ENCODE measurements around the gene SNX8. TPM values are rescaled to one million over a fixed set of nuclear protein-coding genes. Genes with fewer than 3 reads are reported as not detected.

Gene SNX8
- total and polyA plus RNA-seq, 2 donors (not counting 1 experiment from before 2014, with no cell fraction given), result 64.4 to 126 TPM

DNA sequence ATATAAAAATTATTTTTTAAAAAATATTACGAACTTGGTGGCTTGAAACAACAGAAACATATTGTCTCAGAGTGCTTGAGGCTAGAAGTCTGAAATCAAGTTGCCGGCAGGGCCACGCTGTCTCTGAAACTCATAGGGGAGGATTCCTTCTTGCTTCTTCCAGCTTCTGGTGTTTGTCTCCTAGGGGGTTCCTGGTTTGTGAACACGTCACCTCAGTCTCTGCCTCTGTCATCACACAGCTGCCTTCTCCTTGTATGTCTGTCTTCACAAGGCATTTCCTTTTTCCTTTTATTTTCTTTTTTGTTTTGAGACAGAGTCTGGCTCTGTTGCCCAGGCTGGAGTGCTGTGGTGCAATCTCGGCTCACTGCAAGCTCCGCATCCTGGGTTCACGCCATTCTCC, 12.7 kb upstream of the SNX8 start:
- Histone ChIP-seq H2AFZ (ENCODE audit: insufficient read depth, low read depth, low read length, poor library complexity, severe bottlenecking) (no peak overlapping the region), H3K4me1 (ENCODE audit: control insufficient read depth in 2 of 2, insufficient read depth in 2 of 2, low read length in 2 of 2) (peaks cover 0 to 6% of the 10 kb centered on the region in 2 donors), H3K27ac (ENCODE audit: low read length in 2 of 2) (no peak overlapping the region), H3K27me3 (replicated peaks in 1 of 4; ENCODE audit: control extremely low read depth in 1 of 4, control insufficient read depth in 3 of 4, insufficient read depth in 4 of 4, low read length in 3 of 4) (no peaks in the 10 kb centered on the region), H3K36me3 (replicated peaks in 1 of 2; ENCODE audit: control extremely low read depth in 1 of 2, control insufficient read depth in 1 of 2, extremely low read depth in 1 of 2, insufficient read depth in 2 of 2, low read length in 1 of 2) (no peaks in the 10 kb centered on the region), H3K4me3 (ENCODE audit: control extremely low read depth in 1 of 5, extremely low read depth in 1 of 5, insufficient read depth in 1 of 5, low read depth in 2 of 5, low read length in 4 of 5) (no peak overlapping the region), H3K4me2 (replicated peaks; ENCODE audit: low read depth, low read length, poor library complexity, severe bottlenecking) (no peak overlapping the region), H4K20me1 (ENCODE audit: control insufficient read depth, insufficient read depth, low read length, poor library complexity, severe bottlenecking) (no peaks in the 10 kb centered on the region), H3K9me3 (ENCODE audit: control extremely low read depth in 1 of 3, control insufficient read depth in 2 of 3, insufficient read depth in 1 of 3, low read length in 2 of 3) (no peaks in the 10 kb centered on the region), H3K9ac (ENCODE audit: low read length) (no peak overlapping the region), H3K79me2 (ENCODE audit: control insufficient read depth, insufficient read depth, low read length) (no peaks in the 10 kb centered on the region)
- H3K4me1 Mint-ChIP-seq, result peaks cover 4% of the 10 kb centered on the region
- DNase-seq, result no peak
- no peak for ATAC-seq (ENCODE audit: low read depth)
- 100% methylated on average over 5 of the region's 7 CpGs for WGBS (ENCODE audit: insufficient coverage)
- no peak overlapping the region for H3K4me3 Mint-ChIP-seq
- ChIA-PET POLR2A (interaction anchor here (0.6 kb wide), 1 partner anchor 101 kb away, joined by 5 read pairs; no protein-coding TSS in a partner anchor), CTCF (no interaction called here)
- intact Hi-C loops (cut with micrococcal nuclease), result no loop called here
- no peaks in the 10 kb centered on the region for H3K27me3 Mint-ChIP-seq
- no peaks in the 10 kb centered on the region for H3K9me3 Mint-ChIP-seq (ENCODE audit: insufficient read depth)
- no peak overlapping the region for H3K27ac Mint-ChIP-seq
- TF ChIP-seq, protein P1, sequence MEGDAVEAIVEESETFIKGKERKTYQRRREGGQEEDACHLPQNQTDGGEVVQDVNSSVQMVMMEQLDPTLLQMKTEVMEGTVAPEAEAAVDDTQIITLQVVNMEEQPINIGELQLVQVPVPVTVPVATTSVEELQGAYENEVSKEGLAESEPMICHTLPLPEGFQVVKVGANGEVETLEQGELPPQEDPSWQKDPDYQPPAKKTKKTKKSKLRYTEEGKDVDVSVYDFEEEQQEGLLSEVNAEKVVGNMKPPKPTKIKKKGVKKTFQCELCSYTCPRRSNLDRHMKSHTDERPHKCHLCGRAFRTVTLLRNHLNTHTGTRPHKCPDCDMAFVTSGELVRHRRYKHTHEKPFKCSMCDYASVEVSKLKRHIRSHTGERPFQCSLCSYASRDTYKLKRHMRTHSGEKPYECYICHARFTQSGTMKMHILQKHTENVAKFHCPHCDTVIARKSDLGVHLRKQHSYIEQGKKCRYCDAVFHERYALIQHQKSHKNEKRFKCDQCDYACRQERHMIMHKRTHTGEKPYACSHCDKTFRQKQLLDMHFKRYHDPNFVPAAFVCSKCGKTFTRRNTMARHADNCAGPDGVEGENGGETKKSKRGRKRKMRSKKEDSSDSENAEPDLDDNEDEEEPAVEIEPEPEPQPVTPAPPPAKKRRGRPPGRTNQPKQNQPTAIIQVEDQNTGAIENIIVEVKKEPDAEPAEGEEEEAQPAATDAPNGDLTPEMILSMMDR (IDR thresholded peaks at IDR 0.05), result no peak
- TF ChIP-seq EZH2 (IDR thresholded peaks at IDR 0.05; ENCODE audit: borderline replicate concordance, insufficient read depth, low read depth, low read length, poor library complexity, severe bottlenecking), result no peak

GRCh38 chr7:2325162-2325561, 10.9 kb upstream of the SNX8 start:
- Mint-ChIP-seq H3K9me3 (ENCODE audit: insufficient read depth) (no peaks in the 10 kb centered on the region), H3K4me3 (no peak overlapping the region), H3K27me3 (no peaks in the 10 kb centered on the region), H3K27ac (peak overlapping the region; percentile 38), H3K4me1 (peaks cover 4% of the 10 kb centered on the region)
- intact Hi-C loops (cut with micrococcal nuclease), result no loop called here
- Histone ChIP-seq H3K27ac (ENCODE audit: low read length in 2 of 2) (no peak overlapping the region), H3K36me3 (replicated peaks in 1 of 2; ENCODE audit: control extremely low read depth in 1 of 2, control insufficient read depth in 1 of 2, extremely low read depth in 1 of 2, insufficient read depth in 2 of 2, low read length in 1 of 2) (no peaks in the 10 kb centered on the region), H3K4me3 (ENCODE audit: control extremely low read depth in 1 of 5, extremely low read depth in 1 of 5, insufficient read depth in 1 of 5, low read depth in 2 of 5, low read length in 4 of 5) (no peak overlapping the region), H3K9ac (ENCODE audit: low read length) (no peak overlapping the region), H3K9me3 (ENCODE audit: control extremely low read depth in 1 of 3, control insufficient read depth in 2 of 3, insufficient read depth in 1 of 3, low read length in 2 of 3) (no peaks in the 10 kb centered on the region), H4K20me1 (ENCODE audit: control insufficient read depth, insufficient read depth, low read length, poor library complexity, severe bottlenecking) (no peaks in the 10 kb centered on the region), H3K27me3 (replicated peaks in 1 of 4; ENCODE audit: control extremely low read depth in 1 of 4, control insufficient read depth in 3 of 4, insufficient read depth in 4 of 4, low read length in 3 of 4) (no peaks in the 10 kb centered on the region), H3K79me2 (ENCODE audit: control insufficient read depth, insufficient read depth, low read length) (no peaks in the 10 kb centered on the region), H3K4me1 (ENCODE audit: control insufficient read depth in 2 of 2, insufficient read depth in 2 of 2, low read length in 2 of 2) (peaks cover 0 to 6% of the 10 kb centered on the region in 2 donors), H3K4me2 (replicated peaks; ENCODE audit: low read depth, low read length, poor library complexity, severe bottlenecking) (no peak overlapping the region), H2AFZ (ENCODE audit: insufficient read depth, low read depth, low read length, poor library complexity, severe bottlenecking) (no peak overlapping the region)
- ATAC-seq (ENCODE audit: low read depth) (no peak), DNase-seq (no peak)
- WGBS (ENCODE audit: insufficient coverage), result 0% methylated on average over 2 of the region's 4 CpGs
- TF ChIP-seq EZH2 (IDR thresholded peaks at IDR 0.05; ENCODE audit: borderline replicate concordance, insufficient read depth, low read depth, low read length, poor library complexity, severe bottlenecking), result no peak
- TF ChIP-seq, protein P1 (IDR thresholded peaks at IDR 0.05), result no peak
- ChIA-PET POLR2A (no interaction called here), CTCF (interaction anchor here (1.3 kb wide), 1 partner anchor 22 kb away, joined by 3 read pairs; no protein-coding TSS in a partner anchor)

Data from B cell (primary cell).